Motor neuron (in vitro differentiated cells): ENCODE data around the gene CCDC85A. TPM values are rescaled to one million over a fixed set of nuclear protein-coding genes. Genes with fewer than 3 reads are reported as not detected.

Source experiments
- ATAC-seq, 8 experiments: fragments of 200-7000 bp; cut with Tn5 transposase; replicated peaks in 6 of 8; 2 replicates each; pipeline ENCODE4 v1.8.0; 2021; ENCODE audit warnings: mild to moderate bottlenecking in 8 of 8, moderate library complexity in 8 of 8
- H3K27ac ChIP-seq, 2 donors: fragments of 250-450 bp; sonication (Bioruptor Pico); 2 replicates each; pipeline ENCODE4 v1.9.0; 2021; ENCODE audit warnings: antibody characterized with exemption in 2 of 2, mild to moderate bottlenecking in 2 of 2, moderate library complexity in 1 of 2
- H3K4me1 ChIP-seq, 2 donors: fragments of 250-450 bp; sonication (Bioruptor Pico); replicated peaks in 1 of 2; 2 replicates each; pipeline ENCODE4 v1.6.1; 2021; ENCODE audit warnings: antibody characterized with exemption in 2 of 2, mild to moderate bottlenecking in 2 of 2, moderate library complexity in 1 of 2
- H3K4me3 ChIP-seq, 5 donors: fragments of 250-450 bp; sonication (Bioruptor Pico); 2 replicates each; pipeline ENCODE4 v1.9.0; 2021; ENCODE audit warnings: antibody characterized with exemption in 5 of 5, mild to moderate bottlenecking in 5 of 5, moderate library complexity in 4 of 5
- WGBS, 10 experiments: fragments of 450-650 bp; shearing (Covaris generic); methylation state at CpG; one replicate each; pipeline ENCODE4 v1.0.0; 2022; 5-methylcytosine and 5-hydroxymethylcytosine counted together
- in situ Hi-C, 9 experiments: fragments of 400-800 bp; cut with MboI; loops; one replicate each; pipeline ENCODE4 v1.15.0; 2021; ENCODE audit warnings: low sequenced_read_pairs in 9 of 9, low pct_unique_long_range_greater_than_20kb in 2 of 9; ENCODE audit not compliant: unreplicated experiment in 9 of 9
- total RNA-seq, 8 experiments: library from RNA; unstranded; fragments of 300-600 nt; gene quantifications; 2 replicates each; pipeline versions ENCODE4 v1.2.3 to v1.2.4, GENCODE V29; 2022

Gene CCDC85A
- total RNA-seq, 8 experiments from 2014 or later = 0.24 to 6.0 (median 1.7) TPM

- in situ Hi-C loops = no loop called here
- no peak overlapping the region for H3K4me3 ChIP-seq
- no peak overlapping the region for H3K27ac ChIP-seq
- WGBS, 10 experiments = 10 to 83% (median 43%) methylated on average over 1 to 2 of the region's 2 CpGs; no CpG with 5 or more reads in 1 of the 10 experiments
- no peak for ATAC-seq
- H3K4me1 ChIP-seq = no peaks in the 10 kb centered on the region
These were observed 150.2 kb downstream of the CCDC85A start for GRCh38 chr2:56333812-56334485.

GRCh38 chr2:56334622-56335021 lies 150.8 kb downstream of the CCDC85A start:
- in situ Hi-C loops = no loop called here
- no peak for ATAC-seq

GRCh38 chr2:56335101-56335500 lies 151.3 kb downstream of the CCDC85A start:
- 62 to 100% (median 85%) methylated on average over 2 to 3 of the region's 3 CpGs for WGBS, 10 experiments
- Histone ChIP-seq H3K4me3 (no peak overlapping the region), H3K4me1 (no peaks in the 10 kb centered on the region), H3K27ac (no peak overlapping the region)
- in situ Hi-C loops = no loop called here
- no peak for ATAC-seq

More at GRCh38 chr2:56334622-56335021, 150.8 kb downstream of the CCDC85A start:
- H3K27ac ChIP-seq = no peak overlapping the region
- H3K4me1 ChIP-seq = no peaks in the 10 kb centered on the region
- H3K4me3 ChIP-seq = no peak overlapping the region

- Histone ChIP-seq H3K4me1 (no peaks in the 10 kb centered on the region), H3K27ac (no peak overlapping the region), H3K4me3 (no peak overlapping the region)
- ATAC-seq = no peak
- in situ Hi-C loops = no loop called here
- WGBS, 10 experiments = 36 to 100% (median 83%) methylated on average over 2 to 3 of the region's 3 CpGs
These were observed 153.6 kb downstream of the CCDC85A start for GRCh38 chr2:56337342-56337741.

GRCh38 chr2:56338232-56338631 lies 154.4 kb downstream of the CCDC85A start:
- H3K4me3 ChIP-seq = no peak overlapping the region
- WGBS, 10 experiments = 69 to 100% (median 93%) methylated on average over 1 to 2 of the region's 2 CpGs; no CpG with 5 or more reads in 3 of the 10 experiments
- ATAC-seq = no peak
- H3K27ac ChIP-seq = no peak overlapping the region
- no peaks in the 10 kb centered on the region for H3K4me1 ChIP-seq
- in situ Hi-C loops = no loop called here

GRCh38 chr2:56344771-56345170 lies 161.0 kb downstream of the CCDC85A start:
- H3K4me3 ChIP-seq = no peak overlapping the region
- 20 to 92% (median 70%) methylated on average over 1 of the region's 1 CpG; no CpG with 5 or more reads in 1 of the 10 experiments for WGBS, 10 experiments
- no peak for ATAC-seq
- no peak overlapping the region for H3K27ac ChIP-seq
- in situ Hi-C loops = no loop called here
- peaks cover 0 to 5% of the 10 kb centered on the region in 2 donors for H3K4me1 ChIP-seq

GRCh38 chr2:56347881-56348280 lies 164.1 kb downstream of the CCDC85A start:
- WGBS, 10 experiments = 38 to 75% (median 57%) methylated on average over 1 to 4 of the region's 4 CpGs; no CpG with 5 or more reads in 2 of the 10 experiments
- Histone ChIP-seq H3K4me1 (peaks cover 0 to 5% of the 10 kb centered on the region in 2 donors), H3K4me3 (no peak overlapping the region), H3K27ac (no peak overlapping the region)
- in situ Hi-C loops = no loop called here
- ATAC-seq = no peak

GRCh38 chr2:56348392-56349210 lies 164.8 kb downstream of the CCDC85A start:
- 25 to 90% (median 73%) methylated on average over 3 to 4 of the region's 6 CpGs for whole genome bisulfite sequencing, 10 experiments
- Histone ChIP-seq H3K4me3 (no peak overlapping the region), H3K27ac (no peak overlapping the region), H3K4me1 (peaks cover 0 to 5% of the 10 kb centered on the region in 2 donors)
- in situ Hi-C loops = no loop called here
- peak in 5 of 8 experiments; percentile 22 to 97 (median 47) for ATAC-seq

GRCh38 chr2:56357655-56358295 lies 174.0 kb downstream of the CCDC85A start:
- no peak for ATAC-seq

GRCh38 chr2:56361844-56362243 lies 178.1 kb downstream of the CCDC85A start:
- 20 to 100% (median 75%) methylated on average over 1 to 2 of the region's 2 CpGs; no CpG with 5 or more reads in 1 of the 10 experiments for WGBS, 10 experiments
- in situ Hi-C loops = no loop called here
- H3K4me1 ChIP-seq = no peaks in the 10 kb centered on the region
- H3K4me3 ChIP-seq = no peak overlapping the region
- no peak overlapping the region for H3K27ac ChIP-seq
- ATAC-seq = no peak

More at GRCh38 chr2:56357655-56358295, 174.0 kb downstream of the CCDC85A start:
- Histone ChIP-seq H3K4me3 (no peak overlapping the region), H3K4me1 (no peaks in the 10 kb centered on the region), H3K27ac (no peak overlapping the region)
- in situ Hi-C loops = no loop called here
- 14 to 100% (median 81%) methylated on average over 1 to 3 of the region's 3 CpGs; no CpG with 5 or more reads in 1 of the 10 experiments for WGBS, 10 experiments

- ATAC-seq = no peak
- in situ Hi-C loops = no loop called here
- Histone ChIP-seq H3K4me3 (no peak overlapping the region), H3K4me1 (no peaks in the 10 kb centered on the region), H3K27ac (no peak overlapping the region)
- WGBS, 10 experiments = 20 to 100% (median 86%) methylated on average over 1 to 2 of the region's 2 CpGs; no CpG with 5 or more reads in 1 of the 10 experiments
These were observed 181.1 kb downstream of the CCDC85A start for GRCh38 chr2:56364902-56365301.

- no peak overlapping the region for H3K27ac ChIP-seq
- in situ Hi-C loops = no loop called here
- H3K4me1 ChIP-seq = no peaks in the 10 kb centered on the region
- 19 to 94% (median 92%) methylated on average over 2 of the region's 2 CpGs; no CpG with 5 or more reads in 1 of the 10 experiments for WGBS, 10 experiments
- H3K4me3 ChIP-seq = no peak overlapping the region
- peak in 3 of 8 experiments; percentile 75 to 83 (median 81) for ATAC-seq
These were observed 185.5 kb downstream of the CCDC85A start for GRCh38 chr2:56369316-56369715.

GRCh38 chr2:56372071-56372656 lies 188.4 kb downstream of the CCDC85A start:
- no peak overlapping the region for H3K4me3 ChIP-seq
- H3K4me1 ChIP-seq = no peaks in the 10 kb centered on the region
- peak in 2 of 8 experiments; percentile 57 to 67 for ATAC-seq
- WGBS, 10 experiments = 48 to 96% (median 90%) methylated on average over 1 to 6 of the region's 6 CpGs
- no peak overlapping the region for H3K27ac ChIP-seq
- in situ Hi-C loops = no loop called here
